ENCODE measurements around the gene CYFIP2. TPM values are rescaled to one million over a fixed set of nuclear protein-coding genes. Genes with fewer than 3 reads are reported as not detected.

The CYFIP2 gene
- total and polyA plus RNA-seq, 12 donors: 24.8 to 123 (median 54.8) TPM

DNA sequence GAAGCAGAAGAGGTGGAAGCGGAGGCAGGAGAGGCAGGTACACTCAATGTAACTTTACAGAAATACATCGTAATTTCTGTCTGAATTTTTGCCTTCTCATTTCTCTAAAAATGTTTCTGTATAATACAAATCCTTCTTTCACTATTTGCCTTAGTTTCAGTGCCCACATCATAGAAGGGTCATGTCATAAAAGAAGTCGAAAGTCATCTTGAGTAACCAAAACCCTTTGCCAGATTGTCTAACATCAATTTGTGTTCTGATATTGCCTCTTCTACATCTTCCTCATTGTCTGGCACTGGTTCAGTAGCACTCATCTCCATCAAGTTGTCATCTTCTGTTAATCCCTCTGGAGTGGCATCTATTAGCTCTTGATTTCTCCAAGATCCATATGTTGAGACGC lies 6.2 kb upstream of the CYFIP2 start:
- no peak overlapping the region for H3K27ac ChIP-seq
- 79 to 91% (median 85%) methylated on average over 4 of the region's 4 CpGs for WGBS, 4 donors
- TF ChIP-seq, protein P1, sequence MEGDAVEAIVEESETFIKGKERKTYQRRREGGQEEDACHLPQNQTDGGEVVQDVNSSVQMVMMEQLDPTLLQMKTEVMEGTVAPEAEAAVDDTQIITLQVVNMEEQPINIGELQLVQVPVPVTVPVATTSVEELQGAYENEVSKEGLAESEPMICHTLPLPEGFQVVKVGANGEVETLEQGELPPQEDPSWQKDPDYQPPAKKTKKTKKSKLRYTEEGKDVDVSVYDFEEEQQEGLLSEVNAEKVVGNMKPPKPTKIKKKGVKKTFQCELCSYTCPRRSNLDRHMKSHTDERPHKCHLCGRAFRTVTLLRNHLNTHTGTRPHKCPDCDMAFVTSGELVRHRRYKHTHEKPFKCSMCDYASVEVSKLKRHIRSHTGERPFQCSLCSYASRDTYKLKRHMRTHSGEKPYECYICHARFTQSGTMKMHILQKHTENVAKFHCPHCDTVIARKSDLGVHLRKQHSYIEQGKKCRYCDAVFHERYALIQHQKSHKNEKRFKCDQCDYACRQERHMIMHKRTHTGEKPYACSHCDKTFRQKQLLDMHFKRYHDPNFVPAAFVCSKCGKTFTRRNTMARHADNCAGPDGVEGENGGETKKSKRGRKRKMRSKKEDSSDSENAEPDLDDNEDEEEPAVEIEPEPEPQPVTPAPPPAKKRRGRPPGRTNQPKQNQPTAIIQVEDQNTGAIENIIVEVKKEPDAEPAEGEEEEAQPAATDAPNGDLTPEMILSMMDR (IDR thresholded peaks at IDR 0.05): no peak
- TF ChIP-seq POLR2A (IDR thresholded peaks at IDR 0.05): no peak
- intact Hi-C loops (cut with DNase I): loop anchor here (5.0 kb wide), 1 partner anchor 53 kb away; no protein-coding TSS in a partner anchor
- H3K36me3 ChIP-seq (replicated peaks in 1 of 2): no peaks in the 10 kb centered on the region
- H3K4me3 ChIP-seq: no peak overlapping the region
- no peaks in the 10 kb centered on the region for H3K27me3 ChIP-seq
- no peak for DNase-seq
- no peaks in the 10 kb centered on the region for H3K4me1 ChIP-seq (replicated peaks in 1 of 2)
- H3K9me3 ChIP-seq (replicated peaks in 1 of 3): no peaks in the 10 kb centered on the region

DNA sequence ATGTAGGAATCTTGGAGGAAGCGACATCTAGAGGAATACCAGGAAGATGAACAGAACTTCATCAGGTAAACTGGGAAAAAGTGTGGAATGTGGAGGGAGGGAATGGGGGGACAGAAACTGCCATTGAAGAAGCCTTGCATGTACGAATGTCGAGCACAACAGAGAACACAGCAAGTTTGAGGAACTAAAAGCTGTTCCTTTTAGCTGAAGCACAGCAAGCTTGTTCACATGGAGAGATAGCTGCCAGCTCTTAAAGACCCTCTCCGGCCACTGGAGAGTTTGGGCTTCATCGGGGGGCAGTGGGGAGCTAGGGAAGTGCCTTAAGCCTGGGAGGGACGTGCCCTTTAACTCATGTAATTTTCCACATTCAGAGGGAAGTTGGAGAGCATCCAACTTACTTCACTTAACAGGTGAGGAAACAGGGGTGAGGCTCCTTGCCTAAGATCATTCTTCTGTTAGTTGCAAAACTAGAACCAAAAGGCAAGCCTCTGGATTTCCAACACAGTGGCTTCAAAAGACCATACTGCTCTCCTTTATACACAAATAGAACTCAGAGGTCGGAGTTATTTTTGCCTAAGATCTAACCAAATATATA lies 2.3 kb upstream of the CYFIP2 start:
- no peak for TF ChIP-seq POLR2A (IDR thresholded peaks at IDR 0.05)
- TF ChIP-seq, protein P1 (IDR thresholded peaks at IDR 0.05): no peak
- intact Hi-C loops (cut with DNase I): no loop called here
- WGBS, 4 donors: 68 to 73% (median 70%) methylated on average over 7 of the region's 7 CpGs
- H3K36me3 ChIP-seq (replicated peaks in 1 of 2): no peaks in the 10 kb centered on the region
- H3K27me3 ChIP-seq: no peaks in the 10 kb centered on the region
- H3K4me1 ChIP-seq (replicated peaks in 1 of 2): peaks cover 5 to 23% of the 10 kb centered on the region in 2 donors
- no peaks in the 10 kb centered on the region for H3K9me3 ChIP-seq (replicated peaks in 1 of 3)
- DNase-seq: no peak
- no peak overlapping the region for H3K27ac ChIP-seq
- H3K4me3 ChIP-seq: no peak overlapping the region

DNA sequence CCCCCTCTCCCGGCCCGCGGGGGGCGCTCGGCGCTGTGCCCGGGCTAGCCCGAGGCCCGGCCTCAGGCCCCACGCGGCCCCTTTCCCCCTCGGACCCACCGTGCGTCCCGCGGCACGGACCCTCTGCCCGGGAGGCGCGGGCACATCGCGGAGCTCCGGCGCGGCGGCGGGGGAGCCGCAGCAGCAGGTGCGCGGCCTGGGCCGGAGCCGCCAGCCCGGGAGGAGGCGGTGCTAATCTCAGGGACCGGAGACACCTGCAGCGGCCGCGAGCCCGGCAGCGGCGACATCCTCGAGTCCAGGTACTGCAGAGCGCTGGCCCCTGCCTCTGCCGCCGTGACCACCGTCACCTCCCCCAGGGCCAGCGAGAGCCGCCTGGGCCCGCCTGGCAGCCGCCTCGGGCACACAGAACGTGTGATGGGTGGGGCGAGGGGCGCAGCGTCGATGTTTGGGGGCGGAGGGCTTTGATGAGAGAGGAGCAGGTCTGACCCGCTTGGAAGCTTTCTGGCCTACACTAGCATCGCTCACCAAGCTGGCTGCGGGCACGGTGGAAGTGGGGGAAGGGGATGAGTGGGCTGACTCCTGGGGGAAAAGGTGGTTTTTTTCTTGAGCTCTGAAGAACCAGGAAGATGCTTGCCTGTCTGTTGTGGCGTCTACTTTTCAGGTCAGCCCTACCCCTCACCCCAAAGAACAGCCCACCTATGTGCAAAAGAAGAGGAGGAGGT lies 524 bp downstream of the CYFIP2 start:
- Histone ChIP-seq H3K27me3 (no peaks in the 10 kb centered on the region), H3K4me1 (replicated peaks in 1 of 2) (peaks cover 10 to 43% of the 10 kb centered on the region in 2 donors), H3K4me3 (peak overlapping the region in 2 of 4 donors; percentile 30 to 94), H3K27ac (peak overlapping the region in 4 of 5 donors; percentile 10 to 70 (median 32)), H3K9me3 (replicated peaks in 1 of 3) (no peaks in the 10 kb centered on the region), H3K36me3 (replicated peaks in 1 of 2) (no peaks in the 10 kb centered on the region)
- WGBS, 4 donors: 3 to 17% (median 9%) methylated on average over 3 to 62 of the region's 62 CpGs
- DNase-seq: peak in 1 of 7 donors; percentile 26
- TF ChIP-seq, protein P1 (IDR thresholded peaks at IDR 0.05): no peak
- TF ChIP-seq POLR2A (IDR thresholded peaks at IDR 0.05): no peak
- intact Hi-C loops (cut with DNase I): no loop called here

DNA sequence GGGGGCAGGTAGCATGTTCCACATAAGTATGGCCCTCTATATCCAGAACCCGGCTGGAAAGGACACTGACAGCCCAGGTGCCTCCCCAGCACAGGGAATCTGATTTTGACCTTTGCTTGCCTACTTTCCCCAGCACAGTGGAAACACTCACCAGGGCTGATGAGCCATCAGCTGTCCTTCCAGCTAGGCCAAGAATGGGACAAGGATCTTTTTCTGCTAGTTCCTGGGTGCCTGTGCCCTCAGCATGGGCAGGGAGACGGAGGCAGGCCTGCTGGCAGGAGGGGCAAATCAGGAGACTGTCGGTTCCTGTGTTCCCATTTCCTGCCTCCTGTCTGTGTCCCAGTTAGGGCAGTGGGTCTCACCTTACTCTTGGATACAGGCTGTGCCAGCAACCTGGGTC lies 1.1 kb downstream of the CYFIP2 start:
- Histone ChIP-seq H3K4me3 (peak overlapping the region in 1 of 4 donors; percentile 94), H3K4me1 (replicated peaks in 1 of 2) (peaks cover 10 to 43% of the 10 kb centered on the region in 2 donors), H3K27me3 (no peaks in the 10 kb centered on the region), H3K27ac (peak overlapping the region in 3 of 5 donors; percentile 10 to 70 (median 36)), H3K9me3 (replicated peaks in 1 of 3) (no peaks in the 10 kb centered on the region), H3K36me3 (replicated peaks in 1 of 2) (no peaks in the 10 kb centered on the region)
- intact Hi-C loops (cut with DNase I): no loop called here
- no peak for TF ChIP-seq POLR2A (IDR thresholded peaks at IDR 0.05)
- TF ChIP-seq, protein P1 (IDR thresholded peaks at IDR 0.05): no peak
- 36 to 54% (median 49%) methylated on average over 3 of the region's 3 CpGs for WGBS, 4 donors
- peak in 2 of 7 donors; percentile 31 to 54 for DNase-seq

Data from adrenal gland (tissue), 12 donors.